ENCODE measurements around the gene DNAJC5.
A peak's percentile ranks its signal among the peaks of the same experiment; 100 is the strongest.
"Not testable (repeated sequence)": the region's sequence is repeated elsewhere in the genome, so short reads cannot be mapped to it uniquely, and the experiment has no call there.

Gene DNAJC5

DNA sequence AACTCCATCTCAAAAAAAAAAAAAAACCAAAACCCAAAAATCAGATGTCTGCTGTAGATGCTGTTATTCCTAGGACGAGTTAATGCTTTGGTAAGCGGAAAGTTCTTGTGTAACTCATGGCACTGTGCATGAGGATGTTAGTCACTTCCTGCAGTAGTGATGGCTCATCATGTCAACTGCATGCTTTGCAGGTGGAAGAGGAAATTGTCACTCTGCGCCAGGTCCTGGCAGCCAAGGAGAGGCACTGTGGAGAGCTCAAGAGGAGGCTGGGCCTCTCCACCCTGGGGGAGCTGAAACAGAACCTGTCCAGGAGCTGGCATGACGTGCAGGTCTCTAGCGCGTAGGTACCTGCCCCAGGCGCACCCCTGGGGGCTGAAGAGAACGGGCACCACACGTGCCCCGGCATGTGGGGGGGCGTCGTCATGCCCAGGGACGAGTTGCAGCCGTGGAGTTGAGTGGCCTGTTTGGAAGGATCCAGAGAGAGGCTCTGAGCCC, 21.4 kb upstream of the DNAJC5 start:
- peaks cover 6% of the 10 kb centered on the region for H3K4me1 Mint-ChIP-seq (ENCODE audit: low read depth)
- no peaks in the 10 kb centered on the region for H3K9me3 Mint-ChIP-seq (ENCODE audit: low read depth)
- H3K27me3 Mint-ChIP-seq: no peaks in the 10 kb centered on the region
- H3K4me3 Mint-ChIP-seq: peak overlapping the region; percentile 27
- H3K27ac Mint-ChIP-seq: peak overlapping the region; percentile 41
- H3K36me3 Mint-ChIP-seq: peaks cover 6% of the 10 kb centered on the region

DNA sequence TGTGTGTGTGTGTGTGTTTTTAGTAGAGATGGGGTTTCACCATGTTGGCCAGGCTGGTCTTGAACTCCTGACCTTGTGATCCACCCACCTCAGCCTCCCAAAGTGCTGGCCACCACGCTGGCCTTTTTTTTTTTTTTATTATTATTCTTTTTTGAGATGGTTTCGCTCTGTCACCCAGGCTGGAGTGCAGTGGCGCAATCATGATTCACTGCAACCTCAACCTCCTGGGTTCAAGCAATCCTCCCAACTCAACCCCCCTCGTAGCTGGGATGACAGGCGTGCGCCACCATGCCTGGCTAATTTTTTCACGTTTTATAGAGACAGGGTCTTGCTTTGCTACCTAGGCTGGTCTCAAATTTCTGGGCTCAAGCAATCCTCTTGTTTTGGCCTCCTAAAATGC, 20.7 kb upstream of the DNAJC5 start:
- not testable (repeated sequence) for H3K4me1 Mint-ChIP-seq (ENCODE audit: low read depth); H3K27me3 Mint-ChIP-seq; H3K27ac Mint-ChIP-seq; H3K9me3 Mint-ChIP-seq (ENCODE audit: low read depth); H3K36me3 Mint-ChIP-seq; H3K4me3 Mint-ChIP-seq

DNA sequence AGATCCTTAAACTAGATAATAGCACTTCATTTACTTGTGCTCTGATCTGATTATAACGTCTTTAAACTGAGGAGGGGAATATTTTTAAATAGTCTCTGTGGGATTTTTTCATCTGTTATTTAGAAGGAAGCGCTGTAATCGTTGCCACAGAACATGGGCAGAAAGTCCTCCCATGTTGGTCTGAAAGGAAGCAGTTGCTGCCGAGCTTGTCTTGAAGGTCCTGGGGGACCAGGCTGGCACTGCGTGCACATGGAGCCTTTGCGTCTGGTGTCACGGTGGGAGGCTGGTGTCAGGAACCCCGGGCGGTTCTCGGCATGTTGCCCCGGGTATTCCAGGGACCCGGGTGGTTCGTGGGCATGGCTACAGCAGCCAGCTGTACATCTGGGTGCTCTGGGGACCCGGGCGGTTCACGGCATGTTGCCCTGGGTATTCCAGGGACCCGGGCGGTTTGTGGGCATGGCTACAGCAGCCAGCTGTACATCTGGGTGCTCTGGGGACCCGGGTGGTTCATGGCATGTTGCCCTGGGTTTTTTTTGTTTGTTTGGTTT, 18.4 kb upstream of the DNAJC5 start:
- no peak overlapping the region for H3K4me3 Mint-ChIP-seq
- H3K27ac Mint-ChIP-seq: no peak overlapping the region
- no peaks in the 10 kb centered on the region for H3K9me3 Mint-ChIP-seq (ENCODE audit: low read depth)
- H3K4me1 Mint-ChIP-seq (ENCODE audit: low read depth): peaks cover 6% of the 10 kb centered on the region
- H3K36me3 Mint-ChIP-seq: peaks cover 6% of the 10 kb centered on the region
- no peaks in the 10 kb centered on the region for H3K27me3 Mint-ChIP-seq

DNA sequence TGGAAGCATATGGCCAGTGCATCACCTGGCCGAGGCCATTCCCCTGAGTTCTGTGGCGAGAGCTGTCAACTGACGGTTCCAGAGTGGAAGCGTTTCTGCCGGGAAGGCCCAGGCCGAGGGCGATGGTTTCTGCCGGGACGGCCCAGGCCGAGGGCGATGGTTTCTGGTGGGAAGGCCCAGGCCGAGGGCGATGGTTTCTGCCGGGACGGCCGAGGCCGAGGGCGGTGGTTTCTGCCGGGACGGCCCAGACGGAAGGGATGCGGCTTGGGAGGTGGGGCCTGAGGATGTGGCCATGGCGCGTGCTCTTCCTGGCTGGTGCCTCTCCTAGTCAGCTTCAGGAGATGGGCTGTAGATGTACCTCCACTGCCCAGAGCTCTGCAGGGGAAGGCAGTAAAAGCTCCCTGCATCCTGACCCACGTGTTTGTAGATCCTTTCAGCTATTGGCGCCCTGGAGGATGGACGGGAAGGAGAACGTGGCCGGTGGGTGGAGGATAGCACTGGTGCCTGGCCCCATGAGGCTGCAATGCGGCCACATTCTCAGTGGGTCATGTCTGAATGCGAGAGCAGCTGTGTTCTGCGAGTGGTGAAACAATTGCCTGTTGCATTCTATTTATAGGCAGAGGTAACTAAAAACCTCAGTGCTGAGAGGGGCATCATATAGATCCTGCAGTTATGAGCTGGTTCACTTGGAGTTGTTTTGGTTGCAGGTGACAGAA, 17.0 kb upstream of the DNAJC5 start:
- no peak overlapping the region for H3K27ac Mint-ChIP-seq
- H3K27me3 Mint-ChIP-seq: no peaks in the 10 kb centered on the region
- no peak overlapping the region for H3K4me3 Mint-ChIP-seq
- no peaks in the 10 kb centered on the region for H3K9me3 Mint-ChIP-seq (ENCODE audit: low read depth)
- peaks cover 6% of the 10 kb centered on the region for H3K4me1 Mint-ChIP-seq (ENCODE audit: low read depth)
- peaks cover 6% of the 10 kb centered on the region for H3K36me3 Mint-ChIP-seq

DNA sequence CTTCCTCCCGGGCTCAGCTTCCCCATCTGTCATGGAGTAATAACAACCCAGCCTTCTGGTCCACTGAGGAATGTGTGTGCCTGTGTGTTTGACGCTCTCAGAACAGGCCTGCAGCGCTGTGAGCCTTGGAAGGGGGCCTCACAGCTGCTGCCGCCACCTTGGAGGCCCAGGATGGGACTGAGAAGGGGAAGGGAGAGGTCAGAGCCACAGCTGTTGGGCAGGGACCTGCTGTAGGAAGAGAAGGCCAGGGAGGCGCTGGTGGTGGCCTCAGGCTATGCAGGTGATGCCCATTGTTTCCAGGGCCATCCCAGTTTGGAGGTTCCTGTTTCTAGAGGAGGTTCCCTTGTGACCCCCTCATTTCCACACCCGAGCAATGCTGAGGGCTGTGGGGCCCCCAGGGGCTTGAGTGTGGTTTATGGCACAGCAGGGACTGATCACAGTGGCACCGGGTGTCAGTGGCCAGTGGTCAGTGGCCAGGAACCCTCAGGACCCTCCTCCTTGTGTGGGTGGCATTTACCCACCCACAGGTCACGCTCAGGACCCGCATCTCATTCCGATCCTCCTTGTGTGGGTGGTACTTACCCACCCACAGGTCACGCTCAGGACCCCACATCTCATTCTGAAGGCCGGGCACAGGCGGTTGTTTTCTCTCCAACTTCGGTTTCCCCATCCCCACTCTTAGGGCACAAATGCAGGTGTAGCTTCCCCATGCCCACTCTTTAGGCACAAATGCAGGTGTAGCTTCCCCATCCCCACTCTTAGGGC, 15.8 kb upstream of the DNAJC5 start:
- no peak overlapping the region for H3K4me3 Mint-ChIP-seq
- H3K4me1 Mint-ChIP-seq (ENCODE audit: low read depth): peaks cover 1% of the 10 kb centered on the region
- no peaks in the 10 kb centered on the region for H3K9me3 Mint-ChIP-seq (ENCODE audit: low read depth)
- no peak overlapping the region for H3K27ac Mint-ChIP-seq
- H3K27me3 Mint-ChIP-seq: no peaks in the 10 kb centered on the region
- H3K36me3 Mint-ChIP-seq: peaks cover 3% of the 10 kb centered on the region

DNA sequence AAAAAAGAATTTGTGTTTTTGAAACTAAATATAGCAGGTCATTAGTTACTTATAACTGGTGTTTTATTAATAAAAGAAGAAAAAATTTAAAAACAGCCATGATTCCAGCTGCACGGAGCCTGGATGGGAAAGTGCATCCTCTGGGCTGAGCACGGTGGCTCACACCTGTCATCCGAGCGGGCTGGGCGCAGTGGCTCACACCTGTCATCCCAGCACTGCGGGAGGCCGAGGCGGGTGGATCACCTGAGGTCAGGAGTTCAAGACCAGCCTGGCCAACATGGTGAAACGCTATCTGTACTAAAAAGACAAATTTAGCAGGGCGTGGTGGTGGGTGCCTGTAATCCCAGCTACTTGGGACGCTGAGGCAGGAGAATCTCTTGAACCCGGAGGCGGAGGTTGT, 14.0 kb upstream of the DNAJC5 start:
- H3K36me3 Mint-ChIP-seq; H3K9me3 Mint-ChIP-seq (ENCODE audit: low read depth); H3K27ac Mint-ChIP-seq; H3K4me3 Mint-ChIP-seq; H3K27me3 Mint-ChIP-seq; H3K4me1 Mint-ChIP-seq (ENCODE audit: low read depth): not testable (repeated sequence)

DNA sequence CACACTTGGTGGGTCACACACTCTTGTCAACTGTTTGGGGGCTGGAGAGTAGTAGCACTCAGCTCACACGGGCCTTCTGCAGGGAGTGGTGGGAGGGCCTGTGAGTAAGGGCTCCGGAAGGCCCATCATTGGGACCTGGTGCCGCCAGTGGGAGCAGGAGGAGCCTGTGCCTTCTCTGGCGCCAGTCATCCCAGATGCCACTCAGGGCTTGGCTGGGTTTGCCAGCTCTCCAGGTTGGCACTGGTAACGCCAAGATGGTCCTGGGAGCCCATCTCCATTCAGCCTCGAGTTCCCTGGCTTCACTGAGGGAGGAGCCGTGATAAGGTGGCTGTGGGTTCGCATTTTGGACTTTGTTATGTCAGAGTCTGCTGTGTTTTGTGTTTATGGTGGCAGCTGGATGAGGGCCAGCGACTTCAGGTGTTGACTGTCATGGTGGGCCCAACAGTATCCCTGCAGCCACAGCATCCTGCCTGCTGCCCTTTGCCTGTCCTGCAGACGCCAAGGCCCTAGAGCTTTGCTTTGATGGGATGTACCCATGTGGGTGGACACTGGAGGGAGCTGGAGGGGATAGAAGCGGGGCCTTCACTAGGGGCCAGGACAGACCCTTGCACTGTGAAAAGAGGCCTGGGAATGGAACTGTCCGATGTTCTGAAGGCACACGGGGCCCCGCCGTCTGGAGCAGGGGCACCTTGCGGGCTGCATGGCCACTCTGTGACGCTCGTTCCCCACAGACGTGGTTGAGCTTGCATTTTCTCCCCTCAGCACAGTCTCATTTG, 13.3 kb upstream of the DNAJC5 start:
- no peaks in the 10 kb centered on the region for H3K4me1 Mint-ChIP-seq (ENCODE audit: low read depth)
- H3K27ac Mint-ChIP-seq: no peak overlapping the region
- H3K27me3 Mint-ChIP-seq: no peaks in the 10 kb centered on the region
- H3K9me3 Mint-ChIP-seq (ENCODE audit: low read depth): no peaks in the 10 kb centered on the region
- H3K36me3 Mint-ChIP-seq: no peaks in the 10 kb centered on the region
- H3K4me3 Mint-ChIP-seq: no peak overlapping the region

DNA sequence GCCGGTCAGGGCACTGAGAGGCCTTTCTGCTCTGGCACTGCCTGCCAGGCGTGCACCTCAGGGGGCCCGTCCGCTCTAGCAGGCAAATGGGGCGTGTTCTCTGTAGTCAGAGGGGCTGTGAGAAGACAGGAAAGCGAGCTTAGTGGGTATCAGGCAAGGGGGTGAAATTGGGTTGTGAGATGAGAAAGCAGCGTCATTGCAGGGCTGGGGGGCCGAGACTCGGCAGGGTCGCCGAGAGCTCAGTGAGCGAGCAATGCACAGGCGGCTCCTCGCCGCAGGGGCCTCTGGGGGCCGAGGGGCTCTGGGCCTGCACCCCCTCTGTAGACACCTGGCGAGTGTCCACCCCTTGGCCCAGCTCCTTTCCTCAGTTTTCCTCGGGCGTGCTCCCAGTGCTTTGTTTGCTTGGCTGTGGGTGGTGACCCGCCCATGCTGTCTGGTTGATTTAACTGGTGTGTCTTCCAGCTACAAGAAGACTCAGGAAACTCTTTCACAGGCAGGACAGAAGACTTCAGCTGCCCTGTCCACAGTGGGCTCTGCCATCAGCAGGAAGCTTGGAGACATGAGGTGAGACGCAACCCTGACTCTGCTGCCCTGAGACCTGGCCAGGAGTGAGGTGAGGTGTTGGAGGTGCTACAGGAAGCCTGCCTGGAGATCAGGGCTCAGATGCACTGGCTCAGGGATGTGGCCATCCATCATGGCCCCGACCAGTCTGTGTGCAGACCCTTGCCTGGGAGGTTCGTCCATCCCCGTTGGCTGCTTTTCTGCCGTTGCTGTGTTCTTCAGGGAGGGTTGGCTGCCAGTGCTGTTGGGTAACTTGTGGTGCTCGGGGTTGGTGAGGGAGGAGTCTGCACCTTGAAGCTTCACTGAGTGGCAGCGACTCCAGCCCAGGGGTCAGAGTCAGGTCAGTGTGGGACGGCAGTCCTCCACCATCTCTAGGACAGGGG, 12.4 kb upstream of the DNAJC5 start:
- Mint-ChIP-seq H3K27ac (no peak overlapping the region), H3K27me3 (no peaks in the 10 kb centered on the region)

DNA sequence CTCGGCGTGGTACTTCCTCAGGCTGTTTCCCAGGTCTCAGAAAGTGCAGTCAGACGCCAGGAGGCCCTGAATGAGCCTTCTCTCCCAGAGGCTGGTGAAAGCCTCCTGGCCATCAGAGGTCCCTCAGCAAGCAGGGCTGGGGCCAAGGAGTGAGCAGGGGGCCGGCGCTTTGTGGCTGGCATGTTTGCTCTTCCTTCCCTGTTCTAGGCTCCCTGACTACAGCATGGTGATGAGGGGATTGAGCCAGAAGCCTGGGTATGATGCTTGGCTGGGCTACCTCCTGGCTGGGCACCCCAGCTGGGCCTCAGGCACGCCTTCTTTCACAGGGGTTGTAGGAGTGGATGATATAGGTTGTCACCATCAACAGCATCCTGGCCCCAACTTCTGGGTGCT, 11.7 kb upstream of the DNAJC5 start:
- Mint-ChIP-seq H3K36me3 (no peaks in the 10 kb centered on the region), H3K27me3 (no peaks in the 10 kb centered on the region), H3K9me3 (ENCODE audit: low read depth) (no peaks in the 10 kb centered on the region), H3K4me1 (ENCODE audit: low read depth) (no peaks in the 10 kb centered on the region), H3K27ac (no peak overlapping the region), H3K4me3 (no peak overlapping the region)

More for the DNA sequence above, 12.4 kb upstream of the DNAJC5 start:
- Mint-ChIP-seq H3K4me1 (ENCODE audit: low read depth) (no peaks in the 10 kb centered on the region), H3K36me3 (no peaks in the 10 kb centered on the region), H3K9me3 (ENCODE audit: low read depth) (no peaks in the 10 kb centered on the region), H3K4me3 (no peak overlapping the region)

DNA sequence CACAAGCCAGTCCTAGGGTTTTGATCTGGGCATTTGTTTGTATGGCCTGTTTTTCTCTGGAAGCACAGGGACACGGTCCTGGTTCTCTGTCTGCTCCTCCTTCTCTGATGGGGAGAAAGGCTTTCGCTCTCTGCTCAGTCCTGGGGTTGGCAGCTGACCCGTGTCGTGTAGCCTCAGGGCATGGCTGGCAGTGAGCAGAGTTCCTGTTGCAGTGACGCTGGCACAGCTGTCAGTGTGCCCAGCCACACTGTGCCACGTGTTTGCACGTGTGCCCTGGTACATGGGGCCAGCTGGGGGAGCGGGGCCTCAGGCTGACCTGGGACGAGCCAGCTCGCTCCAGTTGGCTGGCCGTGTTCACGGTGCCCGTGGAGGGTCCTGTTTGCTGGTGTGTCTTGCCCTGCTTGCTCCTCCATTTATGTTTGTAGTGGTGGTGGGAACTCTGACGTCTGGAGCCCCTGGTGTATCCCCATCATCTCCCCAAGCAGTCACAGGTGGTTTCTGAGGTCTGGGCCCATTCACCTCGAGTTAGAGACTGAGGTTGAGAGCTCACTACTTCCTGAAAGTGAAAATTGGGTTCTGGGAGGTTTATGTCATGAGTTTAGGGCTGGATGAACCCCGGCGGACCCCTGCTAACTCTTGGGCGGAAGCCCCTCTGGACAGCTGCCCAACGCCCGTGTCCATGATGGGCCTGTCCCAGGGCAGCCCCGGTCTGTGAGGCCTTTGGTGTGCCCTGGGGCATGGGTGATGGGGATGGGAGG, 10.2 kb upstream of the DNAJC5 start:
- H3K36me3 Mint-ChIP-seq: no peaks in the 10 kb centered on the region
- no peaks in the 10 kb centered on the region for H3K9me3 Mint-ChIP-seq (ENCODE audit: low read depth)
- H3K27ac Mint-ChIP-seq: no peak overlapping the region
- H3K4me3 Mint-ChIP-seq: no peak overlapping the region
- H3K27me3 Mint-ChIP-seq: no peaks in the 10 kb centered on the region
- no peaks in the 10 kb centered on the region for H3K4me1 Mint-ChIP-seq (ENCODE audit: low read depth)

DNA sequence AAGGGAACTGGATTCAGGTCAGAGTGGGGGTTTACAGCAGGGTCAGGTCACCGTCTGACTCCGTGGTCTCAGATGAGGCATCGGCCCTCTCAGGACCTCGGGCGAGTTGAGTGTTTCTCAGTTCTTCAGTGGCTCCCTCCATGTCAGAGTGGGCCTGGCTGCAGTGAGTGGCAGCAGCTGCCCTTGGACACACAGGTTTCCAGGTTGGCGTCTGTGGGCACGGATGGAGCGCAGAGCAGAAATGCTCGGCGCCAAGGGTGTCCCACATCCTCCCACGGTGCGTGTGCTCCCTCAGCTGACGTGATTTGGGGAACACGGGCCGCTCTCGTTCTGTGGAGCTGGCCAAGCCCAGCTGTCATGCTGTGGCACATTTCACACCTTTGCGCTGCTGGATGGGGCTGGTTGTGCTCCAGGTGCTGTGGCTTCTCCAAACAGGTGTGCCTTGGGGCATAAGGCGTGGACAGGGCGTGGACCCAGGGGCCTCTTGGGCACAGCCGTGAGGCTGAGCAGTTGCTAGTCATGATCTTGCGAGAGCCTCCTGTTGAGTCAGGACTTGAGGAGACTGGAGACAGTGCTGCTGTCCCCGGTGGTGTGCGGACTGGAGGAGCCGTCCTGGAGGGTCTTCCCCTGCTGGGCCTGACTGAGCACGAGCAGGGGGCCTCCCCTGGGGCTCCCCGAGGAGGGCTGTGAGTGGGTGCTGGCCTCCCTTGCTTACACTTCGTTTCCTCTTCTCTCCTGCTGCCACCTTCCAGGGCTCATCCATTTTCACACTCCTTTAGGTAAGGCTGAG, 9.5 kb upstream of the DNAJC5 start:
- no peak overlapping the region for H3K4me3 Mint-ChIP-seq
- no peaks in the 10 kb centered on the region for H3K36me3 Mint-ChIP-seq
- no peak overlapping the region for H3K27ac Mint-ChIP-seq
- H3K4me1 Mint-ChIP-seq (ENCODE audit: low read depth): no peaks in the 10 kb centered on the region
- H3K27me3 Mint-ChIP-seq: no peaks in the 10 kb centered on the region
- H3K9me3 Mint-ChIP-seq (ENCODE audit: low read depth): no peaks in the 10 kb centered on the region

DNA sequence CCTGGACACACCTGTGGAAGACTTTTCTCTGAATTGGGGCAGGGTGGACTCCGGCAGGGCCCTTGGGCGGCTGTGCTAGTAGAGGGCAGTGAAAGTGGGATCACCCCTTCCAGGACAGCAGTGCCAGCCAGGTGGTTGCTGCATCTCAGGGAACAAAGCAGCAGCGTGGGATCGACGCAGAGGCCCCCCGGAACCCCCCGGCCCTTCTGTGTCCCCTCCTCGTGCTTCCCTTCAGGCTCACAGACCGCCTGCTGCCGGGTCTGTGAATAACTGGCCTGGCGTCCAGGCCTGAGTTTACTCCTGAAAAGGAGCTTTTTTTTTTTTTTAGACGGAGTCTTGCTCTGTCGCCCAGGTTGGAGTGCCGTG, 8.9 kb upstream of the DNAJC5 start:
- Mint-ChIP-seq H3K4me3 (no peak overlapping the region), H3K4me1 (ENCODE audit: low read depth) (no peaks in the 10 kb centered on the region), H3K27me3 (no peaks in the 10 kb centered on the region), H3K9me3 (ENCODE audit: low read depth) (no peaks in the 10 kb centered on the region), H3K27ac (no peak overlapping the region), H3K36me3 (no peaks in the 10 kb centered on the region)

DNA sequence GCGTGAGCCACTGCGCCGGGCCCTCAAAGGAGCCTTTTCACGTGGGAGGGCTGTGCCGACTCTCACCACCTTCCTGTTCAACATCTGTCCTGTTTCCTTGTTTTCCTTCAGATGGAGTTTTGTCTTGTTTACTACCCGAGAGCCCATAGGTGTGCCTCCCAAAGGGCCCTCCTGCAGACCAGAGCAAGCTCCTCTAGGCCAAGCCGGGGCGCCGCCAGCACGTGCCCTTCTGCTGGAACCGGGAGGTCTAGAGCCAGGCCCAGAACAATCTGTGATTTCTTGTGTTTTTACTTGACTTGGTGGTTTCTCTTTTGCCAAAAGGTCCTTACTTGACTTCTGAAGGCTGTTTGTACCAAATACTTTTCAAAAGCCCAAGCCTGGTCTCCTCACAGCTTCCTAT, 8.0 kb upstream of the DNAJC5 start:
- Mint-ChIP-seq H3K4me3 (no peak overlapping the region), H3K9me3 (ENCODE audit: low read depth) (no peaks in the 10 kb centered on the region), H3K36me3 (no peaks in the 10 kb centered on the region), H3K27ac (no peak overlapping the region), H3K27me3 (no peaks in the 10 kb centered on the region), H3K4me1 (ENCODE audit: low read depth) (no peaks in the 10 kb centered on the region)
